ENCODE results near the gene PCDHA1. TPM values are rescaled to one million over a fixed set of nuclear protein-coding genes. Genes with fewer than 3 reads are reported as not detected.
A peak's percentile ranks its signal among the peaks of the same experiment; 100 is the strongest.

PCDHA1 gene
- total RNA-seq, 2 donors from 2014 or later = not detected

DNA sequence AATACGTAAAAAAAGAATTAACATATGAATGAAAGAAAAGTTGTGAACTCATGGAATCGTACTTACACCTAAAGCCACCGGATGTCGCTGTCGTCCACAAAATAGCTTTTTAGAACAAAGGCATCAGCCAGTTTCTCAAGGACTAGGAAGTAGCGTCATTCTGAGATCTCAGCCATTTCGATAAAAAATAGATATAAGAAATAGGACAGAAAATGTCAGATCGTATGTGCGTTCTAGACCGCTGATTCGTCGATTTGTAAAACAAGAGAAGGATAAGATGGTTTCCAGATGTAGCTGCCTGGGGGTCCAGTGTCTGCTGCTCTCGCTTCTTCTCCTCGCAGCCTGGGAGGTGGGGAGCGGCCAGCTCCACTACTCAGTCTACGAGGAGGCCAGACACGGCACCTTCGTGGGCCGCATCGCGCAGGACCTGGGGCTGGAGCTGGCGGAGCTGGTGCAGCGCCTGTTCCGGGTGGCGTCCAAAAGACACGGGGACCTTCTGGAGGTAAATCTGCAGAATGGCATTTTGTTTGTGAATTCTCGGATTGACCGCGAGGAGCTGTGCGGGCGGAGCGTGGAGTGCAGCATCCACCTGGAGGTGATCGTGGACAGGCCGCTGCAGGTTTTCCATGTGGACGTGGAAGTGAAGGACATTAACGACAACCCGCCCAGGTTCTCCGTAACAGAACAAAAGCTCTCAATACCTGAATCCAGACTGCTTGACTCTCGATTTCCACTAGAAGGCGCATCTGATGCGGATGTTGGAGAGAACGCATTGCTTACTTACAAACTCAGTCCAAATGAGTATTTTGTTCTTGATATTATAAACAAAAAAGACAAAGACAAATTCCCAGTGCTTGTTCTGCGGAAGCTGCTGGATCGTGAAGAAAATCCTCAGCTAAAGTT, 70.1 kb downstream of the PCDHA1 start, which contains the start of gene PCDHA10:
Gene PCDHA10, plus strand, starts transcription at position 126 of the 903 bp plus-strand sequence. Its CDS starts 152 bp downstream, at position 278.
- peak within 1 kb of the TSS in 3 of 4 donors; percentile 38 to 75 (median 51) for H3K27ac ChIP-seq
- H3K27me3 ChIP-seq = no peaks in the 10 kb centered on the region
- H3K4me3 ChIP-seq = no peak within 1 kb of the TSS
- intact Hi-C loops (cut with DNase I) = no loop called here
- TF ChIP-seq POLR2A (IDR thresholded peaks at IDR 0.05) (peak in 1 of 3 donors; percentile 6), CTCF (IDR thresholded peaks at IDR 0.05) (peak in 6 of 7 experiments; percentile 8 to 49 (median 44))
- H3K36me3 ChIP-seq (replicated peaks in 1 of 2; ENCODE audit: insufficient read depth in 1 of 2, low read depth in 2 of 2) = no peaks in the 10 kb centered on the region
- ATAC-seq (peak; percentile 70), DNase-seq (peak in 3 of 4 donors; percentile 44 to 54 (median 51))
- H3K9me3 ChIP-seq = peaks cover 0 to 31% (median 3%) of the 10 kb centered on the region in 3 donors
- WGBS, 2 donors = 12 to 14% methylated on average over 32 to 44 of the region's 44 CpGs
- peaks cover 5% of the 10 kb centered on the region for H3K4me1 ChIP-seq

DNA sequence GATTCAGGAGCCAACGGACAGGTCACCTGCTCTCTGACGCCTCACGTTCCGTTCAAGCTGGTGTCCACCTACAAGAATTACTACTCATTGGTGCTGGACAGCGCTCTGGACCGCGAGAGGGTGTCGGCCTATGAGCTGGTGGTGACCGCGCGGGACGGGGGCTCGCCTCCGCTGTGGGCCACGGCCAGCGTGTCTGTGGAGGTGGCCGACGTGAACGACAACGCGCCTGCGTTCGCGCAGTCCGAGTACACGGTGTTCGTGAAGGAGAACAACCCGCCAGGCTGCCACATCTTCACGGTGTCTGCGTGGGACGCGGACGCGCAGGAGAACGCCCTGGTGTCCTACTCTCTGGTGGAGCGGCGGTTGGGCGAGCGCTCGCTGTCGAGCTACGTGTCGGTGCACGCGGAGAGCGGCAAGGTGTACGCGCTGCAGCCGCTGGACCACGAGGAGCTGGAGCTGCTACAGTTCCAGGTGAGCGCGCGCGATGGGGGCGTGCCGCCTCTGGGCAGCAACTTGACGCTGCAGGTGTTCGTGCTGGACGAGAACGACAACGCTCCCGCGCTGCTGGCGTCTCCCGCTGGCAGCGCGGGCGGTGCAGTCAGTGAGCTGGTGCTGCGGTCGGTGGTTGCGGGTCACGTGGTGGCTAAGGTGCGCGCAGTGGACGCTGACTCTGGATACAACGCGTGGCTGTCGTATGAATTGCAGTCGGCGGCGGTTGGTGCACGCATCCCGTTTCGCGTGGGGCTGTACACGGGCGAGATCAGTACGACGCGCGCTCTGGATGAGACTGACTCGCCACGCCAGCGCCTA, 71.4 kb downstream of the PCDHA1 start:
- Histone ChIP-seq H3K27me3 (no peaks in the 10 kb centered on the region), H3K36me3 (replicated peaks in 1 of 2; ENCODE audit: insufficient read depth in 1 of 2, low read depth in 2 of 2) (no peaks in the 10 kb centered on the region), H3K4me3 (no peak overlapping the region), H3K4me1 (peaks cover 5% of the 10 kb centered on the region), H3K27ac (no peak overlapping the region), H3K9me3 (peaks cover 0 to 44% (median 3%) of the 10 kb centered on the region in 3 donors)
- DNase-seq = no peak
- ATAC-seq = no peak
- TF ChIP-seq CTCF (IDR thresholded peaks at IDR 0.05) = no peak
- TF ChIP-seq POLR2A (IDR thresholded peaks at IDR 0.05) = no peak
- 36 to 48% methylated on average over 23 to 93 of the region's 94 CpGs for WGBS, 2 donors
- intact Hi-C loops (cut with DNase I) = no loop called here

DNA sequence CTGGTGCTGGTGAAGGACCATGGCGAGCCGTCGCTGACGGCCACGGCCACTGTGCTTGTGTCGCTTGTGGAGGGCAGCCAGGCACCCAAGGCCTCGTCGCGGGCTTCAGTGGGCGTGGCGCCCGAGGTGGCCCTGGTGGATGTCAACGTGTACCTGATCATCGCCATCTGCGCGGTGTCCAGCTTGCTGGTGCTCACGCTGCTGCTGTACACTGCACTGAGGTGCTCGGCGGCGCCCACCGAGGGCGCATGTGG, 72.0 kb downstream of the PCDHA1 start:
- TF ChIP-seq CTCF (IDR thresholded peaks at IDR 0.05) (no peak), POLR2A (IDR thresholded peaks at IDR 0.05) (no peak)
- Histone ChIP-seq H3K36me3 (replicated peaks in 1 of 2; ENCODE audit: insufficient read depth in 1 of 2, low read depth in 2 of 2) (no peaks in the 10 kb centered on the region), H3K27ac (no peak overlapping the region), H3K27me3 (no peaks in the 10 kb centered on the region), H3K4me3 (no peak overlapping the region), H3K4me1 (peaks cover 5% of the 10 kb centered on the region), H3K9me3 (peaks cover 0 to 50% (median 3%) of the 10 kb centered on the region in 3 donors)
- 49% methylated on average over 18 of the region's 22 CpGs; no CpG with 5 or more reads in 1 of the 2 donors for WGBS, 2 donors
- intact Hi-C loops (cut with DNase I) = no loop called here
- no peak for DNase-seq
- ATAC-seq = no peak

DNA sequence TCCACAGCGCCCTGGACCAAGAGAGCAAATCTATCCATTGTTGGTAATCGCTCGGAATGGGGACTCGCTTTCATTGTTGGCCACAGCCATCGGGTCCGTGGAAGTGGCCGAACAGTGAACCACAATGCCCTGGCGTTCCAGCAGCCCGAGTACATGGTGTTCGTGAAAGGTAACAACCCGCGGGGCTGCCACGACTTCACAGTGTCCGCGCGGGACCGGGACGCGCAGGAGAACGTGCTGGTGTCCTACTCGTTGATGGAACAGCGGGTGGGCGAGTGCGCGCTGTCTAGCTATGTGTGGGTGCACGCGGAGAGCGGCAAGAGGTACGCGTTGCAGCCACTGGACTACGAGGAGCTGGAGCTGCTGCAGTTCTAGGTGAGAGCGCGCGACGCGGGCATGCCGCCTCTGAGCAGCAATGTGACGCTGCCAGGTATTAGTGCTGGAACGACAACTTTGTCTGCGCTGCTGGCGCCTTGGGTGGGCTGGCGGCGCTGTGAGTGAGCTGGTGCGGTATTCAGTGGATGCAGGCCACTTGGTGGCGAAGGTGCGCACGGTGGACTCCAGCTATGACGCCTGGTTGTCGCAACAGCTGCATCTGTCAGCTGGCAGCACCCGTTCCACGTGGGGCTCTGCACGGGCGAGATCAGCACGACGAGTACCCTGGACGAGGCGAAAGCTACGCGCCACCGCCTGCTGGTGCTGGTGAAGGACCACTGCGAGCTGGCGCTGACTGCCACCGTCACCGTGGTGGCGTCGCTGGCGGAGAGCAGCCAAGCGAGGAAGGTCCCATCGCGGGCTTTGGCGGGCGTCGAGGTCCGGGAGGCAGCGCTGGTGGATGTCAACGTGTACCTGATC, 76.7 kb downstream of the PCDHA1 start:
- no peaks in the 10 kb centered on the region for H3K36me3 ChIP-seq (replicated peaks in 1 of 2; ENCODE audit: insufficient read depth in 1 of 2, low read depth in 2 of 2)
- ATAC-seq = no peak
- DNase-seq = no peak
- intact Hi-C loops (cut with DNase I) = no loop called here
- TF ChIP-seq CTCF (IDR thresholded peaks at IDR 0.05) (no peak), POLR2A (IDR thresholded peaks at IDR 0.05) (no peak)
- 27 to 52% methylated on average over 20 to 74 of the region's 76 CpGs for WGBS, 2 donors
- no peak overlapping the region for H3K27ac ChIP-seq
- H3K27me3 ChIP-seq = no peaks in the 10 kb centered on the region
- H3K4me3 ChIP-seq = no peak overlapping the region
- peaks cover 2% of the 10 kb centered on the region for H3K4me1 ChIP-seq
- H3K9me3 ChIP-seq = peaks cover 0 to 37% (median under 1%) of the 10 kb centered on the region in 3 donors

All from body of pancreas (tissue), 4 donors.